Endothelial cell of umbilical vein (primary cell): ENCODE results near the gene DLGAP4. TPM values are rescaled to one million over a fixed set of nuclear protein-coding genes. Genes with fewer than 3 reads are reported as not detected.

Experiments used
- BruUV-seq: library from RNA; stranded (reverse); fragments of 400-500 nt; replicated peaks from 2 replicates; lab custom pipeline; 2021; lab: Mats Ljungman, UMichigan
- CTCF ChIA-PET: fragments of 300-600, 350-600 bp; sonication (Branson Sonifier 250); formaldehyde crosslinking; loops from one replicate; lab custom pipeline; 2021; ENCODE audit warnings: antibody characterized with exemption, inconsistent platforms; lab: Charles Lee
- POLR2A ChIA-PET: fragments of 300-600, 350-600 bp; sonication (Branson Sonifier 250); formaldehyde crosslinking; loops from one replicate; lab custom pipeline; 2021; ENCODE audit warnings: antibody characterized with exemption, inconsistent platforms; lab: Charles Lee
- DNase-seq: peaks from one replicate; pipeline ENCODE4 v3.0.0-alpha.2; 2011; ENCODE audit warnings: low read depth, low spot score
- FAIRE-seq: peaks from 2 replicates; lab custom pipeline; 2011; peaks lifted over from hg19 to GRCh38; lab: Jason Lieb, UNC
- H2AFZ ChIP-seq: 2 replicates; pipeline ENCODE4 v1.6.0; 2012; ENCODE audit warnings: low read depth, low read length, control low read depth, inconsistent platforms
- H3K27ac ChIP-seq: 2 replicates; pipeline ENCODE4 v1.5.1; 2011; ENCODE audit warnings: low read depth, mild to moderate bottlenecking, control low read depth, low read length, moderate library complexity; ENCODE audit not compliant: insufficient read depth
- H3K27me3 ChIP-seq, 2 experiments: 2 replicates each; pipeline versions ENCODE4 v1.6.0 to v1.6.1; 2011; ENCODE audit warnings: low read length in 2 of 2, mixed read lengths in 1 of 2; ENCODE audit not compliant: control insufficient read depth in 2 of 2, insufficient read depth in 2 of 2
- H3K36me3 ChIP-seq, 2 experiments: 2 replicates in 1 of 2; 3 replicates in 1 of 2; pipeline ENCODE4 v1.5.1; 2011; ENCODE audit warnings: low read length in 2 of 2, mild to moderate bottlenecking in 1 of 2, moderate library complexity in 1 of 2; ENCODE audit not compliant: control insufficient read depth in 2 of 2, insufficient read depth in 2 of 2; ENCODE audit errors: extremely low read depth in 1 of 2
- H3K4me1 ChIP-seq: 3 replicates; pipeline ENCODE4 v1.5.1; 2011; ENCODE audit warnings: mild to moderate bottlenecking, low read length; ENCODE audit not compliant: control insufficient read depth, insufficient read depth; ENCODE audit errors: extremely low read depth
- H3K4me2 ChIP-seq: 2 replicates; pipeline ENCODE4 v1.6.1; 2011; ENCODE audit warnings: low read length, control low read depth, mixed read lengths; ENCODE audit not compliant: insufficient read depth
- H3K4me3 ChIP-seq, 3 experiments: fragments of 200-600 bp in 1 of 3; sonication (generic), shearing (Covaris generic) in 1 of 3; replicated peaks in 1 of 3; 2 replicates each; pipeline ENCODE4 v1.5.1; 2011 to 2016; ENCODE audit warnings: control low read depth in 3 of 3, low read length in 3 of 3, mild to moderate bottlenecking in 2 of 3, inconsistent platforms in 1 of 3, low read depth in 1 of 3, moderate library complexity in 1 of 3; ENCODE audit not compliant: insufficient read depth in 1 of 3
- H3K79me2 ChIP-seq: 2 replicates; pipeline ENCODE4 v1.6.0; 2012; ENCODE audit warnings: low read length, inconsistent platforms; ENCODE audit not compliant: control insufficient read depth, insufficient read depth
- H3K9ac ChIP-seq: replicated peaks from 2 replicates; pipeline ENCODE3; 2011; ENCODE audit warnings: low read length, control low read depth; ENCODE audit not compliant: insufficient read depth; ENCODE audit errors: extremely low read depth
- H3K9me1 ChIP-seq: replicated peaks from 3 replicates; pipeline ENCODE4 v1.6.0; 2011; ENCODE audit warnings: mild to moderate bottlenecking, low read length; ENCODE audit not compliant: control insufficient read depth, insufficient read depth; ENCODE audit errors: extremely low read depth
- H3K9me3 ChIP-seq: replicated peaks from 2 replicates; pipeline ENCODE4 v1.5.1; 2012; ENCODE audit warnings: low read length, inconsistent platforms; ENCODE audit not compliant: control insufficient read depth, insufficient read depth
- H4K20me1 ChIP-seq: replicated peaks from 2 replicates; pipeline ENCODE3; 2011; ENCODE audit warnings: mild to moderate bottlenecking, low read length; ENCODE audit not compliant: control insufficient read depth, insufficient read depth; ENCODE audit errors: extremely low read depth
- EZH2 ChIP-seq: IDR thresholded peaks from 2 replicates; pipeline ENCODE4 v1.6.1; 2012; ENCODE audit warnings: borderline replicate concordance, low read depth, mild to moderate bottlenecking, moderate library complexity, low read length, inconsistent platforms; ENCODE audit not compliant: severe bottlenecking
- FOS ChIP-seq: IDR thresholded peaks from 2 replicates; pipeline ENCODE4 v1.6.1; 2011; ENCODE audit warnings: mild to moderate bottlenecking, low read length, moderate library complexity, borderline replicate concordance; ENCODE audit not compliant: insufficient read depth
- GATA2 ChIP-seq: IDR thresholded peaks from 2 replicates; pipeline ENCODE4 v1.7.0; 2011; ENCODE audit warnings: low read depth, mild to moderate bottlenecking, moderate library complexity, mixed read lengths, low read length; ENCODE audit not compliant: insufficient read length, insufficient read depth
- JUN ChIP-seq: IDR thresholded peaks from 2 replicates; pipeline ENCODE4 v1.6.1; 2011; ENCODE audit warnings: borderline replicate concordance, low read depth; ENCODE audit not compliant: insufficient read length, insufficient read depth
- MYC ChIP-seq: IDR thresholded peaks from one replicate; pipeline ENCODE4 v1.6.1; 2011; ENCODE audit warnings: mild to moderate bottlenecking, low read depth, low read length
- POLR2A ChIP-seq: IDR thresholded peaks from 2 replicates; pipeline ENCODE4 v1.6.1; 2012; ENCODE audit warnings: low read depth, mild to moderate bottlenecking, control low read depth, low read length
- POLR2AphosphoS5 ChIP-seq: IDR thresholded peaks from 2 replicates; pipeline ENCODE4 v1.6.1; 2012; ENCODE audit warnings: low read depth, mild to moderate bottlenecking, control low read depth, low read length, moderate library complexity; ENCODE audit not compliant: insufficient read depth
- dilution Hi-C: fragments of 300-500 bp; cut with MboI; formaldehyde crosslinking; loops from one replicate; pipeline ENCODE4 v1.15.0; 2019; ENCODE audit warnings: low sequenced_read_pairs; ENCODE audit not compliant: extremely low pct_ligation_motif_present
- intact Hi-C: fragments of 100-400 bp; cut with micrococcal nuclease; formaldehyde crosslinking; loops from one replicate; pipeline ENCODE4 v1.10.0; 2022
- polyA plus RNA-seq, 4 experiments: library from polyadenylated mRNA; depleted of rRNA in 3 of 4; stranded (reverse) in 3 of 4; unstranded in 1 of 4; fragments of >200 nt; gene quantifications; 2 replicates each; pipeline versions ENCODE4 v1.2.1 to v1.2.3, GENCODE V29; 2011 to 2012; ENCODE audit warnings: missing spikeins in 1 of 4
- total RNA-seq: library from RNA; stranded (reverse); gene quantifications from 2 replicates; pipeline ENCODE4 v1.2.3, GENCODE V29; 2021
- TF ChIP-seq, protein P1 (sequence below): IDR thresholded peaks from 2 replicates; pipeline ENCODE4 v1.6.1; 2011; ENCODE audit not compliant: insufficient read depth, insufficient read length
- TF ChIP-seq, protein P2 (sequence below), 2 donors: IDR thresholded peaks; 1 replicate in 1 of 2; 2 replicates in 1 of 2; pipeline ENCODE4 v1.5.1; 2011; ENCODE audit warnings: low read length in 2 of 2, mild to moderate bottlenecking in 2 of 2, moderate library complexity in 2 of 2, control low read depth in 1 of 2, inconsistent platforms in 1 of 2, low read depth in 1 of 2; ENCODE audit not compliant: insufficient read depth in 1 of 2; ENCODE audit errors: extremely low read depth in 1 of 2

The DLGAP4 gene
- total and polyA plus RNA-seq, 2 donors (not counting 3 experiments of a cell fraction or from before 2014, with no cell fraction given), result 57.5 to 125 TPM

DNA sequence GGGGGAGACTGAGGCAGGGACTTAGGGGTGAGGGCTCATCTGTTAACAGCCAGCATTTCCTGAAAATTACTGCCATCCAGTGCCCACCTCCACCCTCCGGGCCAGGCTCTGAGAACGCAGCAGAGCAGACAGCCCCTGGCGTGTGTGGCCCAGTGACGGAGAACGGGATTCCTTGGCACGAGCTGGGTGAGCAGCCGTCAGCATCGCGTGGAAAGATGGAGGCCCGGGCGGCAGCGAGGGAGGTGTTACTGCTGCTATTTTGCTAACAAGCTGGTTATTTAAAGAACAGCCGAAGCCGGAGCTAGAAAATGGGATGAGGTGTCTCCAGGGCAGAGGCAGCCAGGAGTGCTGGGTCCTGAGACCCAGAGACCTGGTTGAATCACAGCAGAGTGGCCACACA, 62.7 kb downstream of the DLGAP4 start:
- ChIA-PET POLR2A (no interaction called here), CTCF (interaction anchor here (1.1 to 1.3 kb wide), 2 partner anchors 31 to 166 kb away, joined by 5 to 6 read pairs; no protein-coding TSS in a partner anchor)
- no peaks in the 10 kb centered on the region for H3K36me3 ChIP-seq
- H3K4me2 ChIP-seq, result no peak overlapping the region
- TF ChIP-seq EZH2 (no peak), FOS (no peak), GATA2 (no peak), JUN (no peak), POLR2AphosphoS5 (no peak), POLR2A (no peak), MYC (no peak)
- TF ChIP-seq, protein P1, sequence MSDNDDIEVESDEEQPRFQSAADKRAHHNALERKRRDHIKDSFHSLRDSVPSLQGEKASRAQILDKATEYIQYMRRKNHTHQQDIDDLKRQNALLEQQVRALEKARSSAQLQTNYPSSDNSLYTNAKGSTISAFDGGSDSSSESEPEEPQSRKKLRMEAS, result no peak
- TF ChIP-seq, protein P2, sequence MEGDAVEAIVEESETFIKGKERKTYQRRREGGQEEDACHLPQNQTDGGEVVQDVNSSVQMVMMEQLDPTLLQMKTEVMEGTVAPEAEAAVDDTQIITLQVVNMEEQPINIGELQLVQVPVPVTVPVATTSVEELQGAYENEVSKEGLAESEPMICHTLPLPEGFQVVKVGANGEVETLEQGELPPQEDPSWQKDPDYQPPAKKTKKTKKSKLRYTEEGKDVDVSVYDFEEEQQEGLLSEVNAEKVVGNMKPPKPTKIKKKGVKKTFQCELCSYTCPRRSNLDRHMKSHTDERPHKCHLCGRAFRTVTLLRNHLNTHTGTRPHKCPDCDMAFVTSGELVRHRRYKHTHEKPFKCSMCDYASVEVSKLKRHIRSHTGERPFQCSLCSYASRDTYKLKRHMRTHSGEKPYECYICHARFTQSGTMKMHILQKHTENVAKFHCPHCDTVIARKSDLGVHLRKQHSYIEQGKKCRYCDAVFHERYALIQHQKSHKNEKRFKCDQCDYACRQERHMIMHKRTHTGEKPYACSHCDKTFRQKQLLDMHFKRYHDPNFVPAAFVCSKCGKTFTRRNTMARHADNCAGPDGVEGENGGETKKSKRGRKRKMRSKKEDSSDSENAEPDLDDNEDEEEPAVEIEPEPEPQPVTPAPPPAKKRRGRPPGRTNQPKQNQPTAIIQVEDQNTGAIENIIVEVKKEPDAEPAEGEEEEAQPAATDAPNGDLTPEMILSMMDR (IDR thresholded peaks at IDR 0.05; ENCODE audit: extremely low read depth in 1 of 2, insufficient read depth in 1 of 2, low read depth in 1 of 2, low read length in 2 of 2), result no peak
- H3K27ac ChIP-seq, result no peak overlapping the region
- no peaks in the 10 kb centered on the region for H3K79me2 ChIP-seq
- H3K9ac ChIP-seq, result no peak overlapping the region
- H3K4me1 ChIP-seq, result no peaks in the 10 kb centered on the region
- H4K20me1 ChIP-seq, result no peaks in the 10 kb centered on the region
- peaks cover 0 to 3% of the 10 kb centered on the region in 2 experiments for H3K27me3 ChIP-seq
- H3K9me1 ChIP-seq, result no peaks in the 10 kb centered on the region
- no peak for DNase-seq
- dilution Hi-C loops (no loop called here), intact Hi-C loops (no loop called here)
- FAIRE-seq, result no peak
- no peaks in the 10 kb centered on the region for H3K9me3 ChIP-seq
- H3K4me3 ChIP-seq, result no peak overlapping the region
- no peak overlapping the region for H2AFZ ChIP-seq
- no TSS peak for BruUV-seq
